Liver (tissue), 9 donors: ENCODE results near the gene BCKDHA. TPM values are rescaled to one million over a fixed set of nuclear protein-coding genes. Genes with fewer than 3 reads are reported as not detected.

ENCODE experiments used
- DNase-seq: peaks from one replicate; pipeline ENCODE4 v3.0.0-alpha.2; 2017; ENCODE audit warnings: low spot score
- H3K27ac ChIP-seq, 2 donors: one replicate each; pipeline ENCODE4 v1.7.0; 2013; ENCODE audit warnings: inconsistent platforms in 2 of 2, low read length in 2 of 2, control low read depth in 1 of 2, low read depth in 1 of 2, mild to moderate bottlenecking in 1 of 2
- H3K27me3 ChIP-seq, 4 donors: one replicate each; pipeline versions ENCODE4 v1.6.1 to v1.7.0; 2013; ENCODE audit warnings: low read length in 3 of 4, inconsistent platforms in 1 of 4, mild to moderate bottlenecking in 1 of 4, moderate library complexity in 1 of 4; ENCODE audit not compliant: control insufficient read depth in 4 of 4, insufficient read depth in 4 of 4
- H3K36me3 ChIP-seq, 4 donors: one replicate each; pipeline versions ENCODE4 v1.6.1 to v1.7.0; 2013; ENCODE audit warnings: low read length in 3 of 4, mild to moderate bottlenecking in 3 of 4, low read depth in 1 of 4, moderate library complexity in 1 of 4; ENCODE audit not compliant: control insufficient read depth in 4 of 4, insufficient read depth in 3 of 4
- H3K4me1 ChIP-seq, 4 donors: one replicate each; pipeline versions ENCODE4 v1.6.1 to v1.7.0; 2013; ENCODE audit warnings: low read length in 3 of 4, mild to moderate bottlenecking in 3 of 4, moderate library complexity in 1 of 4; ENCODE audit not compliant: control insufficient read depth in 4 of 4, insufficient read depth in 4 of 4
- H3K4me3 ChIP-seq, 3 donors: one replicate each; pipeline versions ENCODE4 v1.6.1 to v1.7.0; 2013; ENCODE audit warnings: low read length in 3 of 3, control low read depth in 1 of 3, low read depth in 1 of 3, mild to moderate bottlenecking in 1 of 3
- H3K9ac ChIP-seq, 2 donors: one replicate each; pipeline ENCODE4 v1.7.0; 2013; ENCODE audit warnings: low read length in 2 of 2, mild to moderate bottlenecking in 2 of 2, moderate library complexity in 2 of 2, control low read depth in 1 of 2, low read depth in 1 of 2
- H3K9me3 ChIP-seq, 4 donors: one replicate each; pipeline versions ENCODE4 v1.6.1 to v1.7.0; 2013; ENCODE audit warnings: low read length in 3 of 4; ENCODE audit not compliant: control insufficient read depth in 4 of 4
- EGR1 ChIP-seq, 2 donors: IDR thresholded peaks; 2 replicates each; pipeline ENCODE4 v1.6.1; 2016 to 2018; ENCODE audit warnings: antibody characterized with exemption in 2 of 2, low read depth in 2 of 2
- GABPA ChIP-seq, 2 donors: IDR thresholded peaks in 1 of 2; conservative IDR thresholded peaks in 1 of 2; 2 replicates each; pipeline ENCODE4 v1.6.1; 2016; ENCODE audit warnings: antibody characterized with exemption in 2 of 2, mild to moderate bottlenecking in 1 of 2, moderate library complexity in 1 of 2
- HNF4A ChIP-seq, 2 donors: conservative IDR thresholded peaks; 2 replicates each; pipeline ENCODE4 v1.6.1; 2016; ENCODE audit warnings: antibody characterized with exemption in 2 of 2, mild to moderate bottlenecking in 2 of 2
- JUND ChIP-seq, 2 donors: IDR thresholded peaks; 2 replicates each; pipeline ENCODE4 v1.6.1; 2016; ENCODE audit warnings: antibody characterized with exemption in 2 of 2
- MAX ChIP-seq: IDR thresholded peaks from 2 replicates; pipeline ENCODE4 v1.6.1; 2016; ENCODE audit warnings: antibody characterized with exemption
- RAD21 ChIP-seq, 2 donors: IDR thresholded peaks; 2 replicates each; pipeline ENCODE4 v1.6.1; 2016; ENCODE audit warnings: antibody characterized with exemption in 2 of 2, mild to moderate bottlenecking in 2 of 2
- SP1 ChIP-seq: IDR thresholded peaks from 2 replicates; pipeline ENCODE4 v1.6.1; 2018; ENCODE audit warnings: antibody characterized with exemption, mild to moderate bottlenecking
- YY1 ChIP-seq: IDR thresholded peaks from 2 replicates; pipeline ENCODE4 v1.6.1; 2016; ENCODE audit warnings: antibody characterized with exemption, mild to moderate bottlenecking
- WGBS: extraction: QIAGEN DNeasy Blood & Tissue Kit; methylation state at CpG from one replicate; pipeline ENCODE4 v1.1.7; 2013; 5-methylcytosine and 5-hydroxymethylcytosine counted together
- polyA plus RNA-seq, 2 donors: library from polyadenylated mRNA; stranded (reverse) in 1 of 2; unstranded in 1 of 2; fragments of 200-250 nt in 1 of 2; fragments of >200 nt in 1 of 2; fragmentation: Nextera tagmentation in 1 of 2; extraction: Ambion mirVana in 1 of 2; gene quantifications; one replicate each; pipeline versions ENCODE4 v1.2.1 to v1.2.3, GENCODE V29; 2013 to 2015
- total RNA-seq, 2 donors: library from RNA; depleted of rRNA; stranded (reverse); fragments of >200 nt; gene quantifications; one replicate each; pipeline ENCODE4 v1.2.3, GENCODE V29; 2014
- TF ChIP-seq, protein P1 (sequence below): IDR thresholded peaks from 2 replicates; pipeline ENCODE4 v1.6.1; 2016; ENCODE audit warnings: antibody characterized with exemption, mild to moderate bottlenecking
- TF ChIP-seq, protein P2 (sequence below): IDR thresholded peaks from 2 replicates; pipeline ENCODE4 v1.6.1; 2016; ENCODE audit warnings: antibody characterized with exemption
- TF ChIP-seq, protein P3 (sequence below): IDR thresholded peaks from 2 replicates; pipeline ENCODE4 v1.6.1; 2016; ENCODE audit warnings: antibody characterized with exemption
- TF ChIP-seq, protein P4 (sequence below): fragments of 150-350 bp; IDR thresholded peaks from 2 replicates; pipeline ENCODE4 v1.5.1; 2017; ENCODE audit warnings: improper control_type of control experiment, low read depth, low read length; ENCODE audit not compliant: missing input control
- donor health status: healthy.
- donor health status: healthy.
- donor health status: healthy.
- donor health status: healthy.
- donor health status: healthy.

The BCKDHA gene
- total and polyA plus RNA-seq, 4 donors, result 38.5 to 91.4 (median 63.7) TPM

GRCh38 chr19:41352609-41353465 is 44.8 kb upstream of the BCKDHA start:
- WGBS, result 2% methylated on average over 71 of the region's 71 CpGs
- Histone ChIP-seq H3K4me3 (peak overlapping the region; percentile 45 to 69 (median 61)), H3K4me1 (peaks cover 0 to 39% (median 19%) of the 10 kb centered on the region in 4 donors), H3K9ac (peak overlapping the region; percentile 46 to 53), H3K36me3 (no peaks in the 10 kb centered on the region), H3K9me3 (no peaks in the 10 kb centered on the region), H3K27ac (peak overlapping the region; percentile 71 to 73), H3K27me3 (no peaks in the 10 kb centered on the region)
- TF ChIP-seq YY1 (no peak), JUND (IDR thresholded peaks at IDR 0.05) (no peak), SP1 (no peak), RAD21 (IDR thresholded peaks at IDR 0.05) (no peak), MAX (no peak), GABPA (IDR thresholded peaks at IDR 0.05 in 1 of 2, conservative IDR thresholded peaks at IDR 0.05 in 1 of 2) (no peak), EGR1 (IDR thresholded peaks at IDR 0.05; ENCODE audit: low read depth in 2 of 2) (no peak), HNF4A (conservative IDR thresholded peaks at IDR 0.05) (no peak)
- TF ChIP-seq, protein P1, sequence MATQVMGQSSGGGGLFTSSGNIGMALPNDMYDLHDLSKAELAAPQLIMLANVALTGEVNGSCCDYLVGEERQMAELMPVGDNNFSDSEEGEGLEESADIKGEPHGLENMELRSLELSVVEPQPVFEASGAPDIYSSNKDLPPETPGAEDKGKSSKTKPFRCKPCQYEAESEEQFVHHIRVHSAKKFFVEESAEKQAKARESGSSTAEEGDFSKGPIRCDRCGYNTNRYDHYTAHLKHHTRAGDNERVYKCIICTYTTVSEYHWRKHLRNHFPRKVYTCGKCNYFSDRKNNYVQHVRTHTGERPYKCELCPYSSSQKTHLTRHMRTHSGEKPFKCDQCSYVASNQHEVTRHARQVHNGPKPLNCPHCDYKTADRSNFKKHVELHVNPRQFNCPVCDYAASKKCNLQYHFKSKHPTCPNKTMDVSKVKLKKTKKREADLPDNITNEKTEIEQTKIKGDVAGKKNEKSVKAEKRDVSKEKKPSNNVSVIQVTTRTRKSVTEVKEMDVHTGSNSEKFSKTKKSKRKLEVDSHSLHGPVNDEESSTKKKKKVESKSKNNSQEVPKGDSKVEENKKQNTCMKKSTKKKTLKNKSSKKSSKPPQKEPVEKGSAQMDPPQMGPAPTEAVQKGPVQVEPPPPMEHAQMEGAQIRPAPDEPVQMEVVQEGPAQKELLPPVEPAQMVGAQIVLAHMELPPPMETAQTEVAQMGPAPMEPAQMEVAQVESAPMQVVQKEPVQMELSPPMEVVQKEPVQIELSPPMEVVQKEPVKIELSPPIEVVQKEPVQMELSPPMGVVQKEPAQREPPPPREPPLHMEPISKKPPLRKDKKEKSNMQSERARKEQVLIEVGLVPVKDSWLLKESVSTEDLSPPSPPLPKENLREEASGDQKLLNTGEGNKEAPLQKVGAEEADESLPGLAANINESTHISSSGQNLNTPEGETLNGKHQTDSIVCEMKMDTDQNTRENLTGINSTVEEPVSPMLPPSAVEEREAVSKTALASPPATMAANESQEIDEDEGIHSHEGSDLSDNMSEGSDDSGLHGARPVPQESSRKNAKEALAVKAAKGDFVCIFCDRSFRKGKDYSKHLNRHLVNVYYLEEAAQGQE, result no peak
- TF ChIP-seq, protein P2, sequence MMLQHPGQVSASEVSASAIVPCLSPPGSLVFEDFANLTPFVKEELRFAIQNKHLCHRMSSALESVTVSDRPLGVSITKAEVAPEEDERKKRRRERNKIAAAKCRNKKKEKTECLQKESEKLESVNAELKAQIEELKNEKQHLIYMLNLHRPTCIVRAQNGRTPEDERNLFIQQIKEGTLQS, result no peak
- TF ChIP-seq, protein P3, sequence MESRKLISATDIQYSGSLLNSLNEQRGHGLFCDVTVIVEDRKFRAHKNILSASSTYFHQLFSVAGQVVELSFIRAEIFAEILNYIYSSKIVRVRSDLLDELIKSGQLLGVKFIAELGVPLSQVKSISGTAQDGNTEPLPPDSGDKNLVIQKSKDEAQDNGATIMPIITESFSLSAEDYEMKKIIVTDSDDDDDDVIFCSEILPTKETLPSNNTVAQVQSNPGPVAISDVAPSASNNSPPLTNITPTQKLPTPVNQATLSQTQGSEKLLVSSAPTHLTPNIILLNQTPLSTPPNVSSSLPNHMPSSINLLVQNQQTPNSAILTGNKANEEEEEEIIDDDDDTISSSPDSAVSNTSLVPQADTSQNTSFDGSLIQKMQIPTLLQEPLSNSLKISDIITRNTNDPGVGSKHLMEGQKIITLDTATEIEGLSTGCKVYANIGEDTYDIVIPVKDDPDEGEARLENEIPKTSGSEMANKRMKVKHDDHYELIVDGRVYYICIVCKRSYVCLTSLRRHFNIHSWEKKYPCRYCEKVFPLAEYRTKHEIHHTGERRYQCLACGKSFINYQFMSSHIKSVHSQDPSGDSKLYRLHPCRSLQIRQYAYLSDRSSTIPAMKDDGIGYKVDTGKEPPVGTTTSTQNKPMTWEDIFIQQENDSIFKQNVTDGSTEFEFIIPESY, result no peak
- DNase-seq, result peak; percentile 66

DNA sequence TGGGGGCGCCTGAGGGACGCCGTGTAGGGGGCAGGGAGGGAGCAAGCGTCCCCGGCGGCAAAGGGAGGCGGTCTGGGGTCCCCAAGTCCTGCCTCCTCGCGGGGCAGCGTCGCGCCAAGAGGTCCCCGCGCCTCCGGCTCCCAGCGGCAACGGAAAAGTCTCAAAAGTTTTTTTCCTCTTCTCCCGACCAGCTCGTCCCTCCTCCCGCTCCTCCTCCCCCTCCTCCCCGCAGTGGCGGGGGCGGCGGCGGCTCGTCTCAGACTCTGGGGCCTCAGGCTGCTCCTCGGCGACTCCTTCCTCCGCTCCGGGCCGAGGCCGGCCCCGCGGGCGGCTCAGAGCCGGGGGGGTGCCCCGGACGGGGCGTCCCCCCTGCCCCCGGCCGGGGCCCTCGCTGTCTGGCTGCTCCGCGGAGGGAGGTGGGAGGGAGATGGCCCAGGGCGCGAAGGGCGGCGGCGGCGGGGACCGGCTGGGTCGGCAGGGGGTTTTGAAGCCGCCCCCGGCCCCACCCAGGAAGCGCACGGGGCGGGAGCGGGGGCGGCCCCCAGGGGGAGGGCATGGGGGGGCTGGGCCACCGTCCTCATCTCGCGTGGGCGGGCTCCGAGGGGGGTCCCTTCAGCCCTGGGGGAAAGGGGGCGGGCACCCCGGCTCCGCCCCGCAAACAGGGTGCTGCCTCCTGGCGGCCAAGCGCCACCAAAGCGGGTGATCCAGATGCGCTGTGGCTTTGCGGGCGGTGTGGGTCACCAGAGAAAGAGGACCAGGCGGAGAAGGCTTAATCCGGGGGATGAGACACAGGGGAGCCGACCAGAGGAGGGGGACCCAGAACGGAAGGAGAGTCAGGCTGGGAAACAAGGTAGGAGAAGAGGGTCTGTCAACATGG is 43.9 kb upstream of the BCKDHA start, which contains the start of gene TGFB1:
Gene TGFB1, minus strand, starts transcription at position 457 of the 877 bp plus-strand sequence. CDS start 878 bp downstream, outside the sequence.
- H3K27ac ChIP-seq, result peak within 1 kb of the TSS; percentile 71 to 73
- peaks cover 0 to 39% (median 20%) of the 10 kb centered on the region in 4 donors for H3K4me1 ChIP-seq
- H3K4me3 ChIP-seq, result peak within 1 kb of the TSS; percentile 45 to 69 (median 61)
- TF ChIP-seq RAD21 (IDR thresholded peaks at IDR 0.05) (peak; percentile 52 to 72), GABPA (IDR thresholded peaks at IDR 0.05 in 1 of 2, conservative IDR thresholded peaks at IDR 0.05 in 1 of 2) (no peak), EGR1 (IDR thresholded peaks at IDR 0.05; ENCODE audit: low read depth in 2 of 2) (no peak), HNF4A (conservative IDR thresholded peaks at IDR 0.05) (no peak)
- TF ChIP-seq, protein P4, sequence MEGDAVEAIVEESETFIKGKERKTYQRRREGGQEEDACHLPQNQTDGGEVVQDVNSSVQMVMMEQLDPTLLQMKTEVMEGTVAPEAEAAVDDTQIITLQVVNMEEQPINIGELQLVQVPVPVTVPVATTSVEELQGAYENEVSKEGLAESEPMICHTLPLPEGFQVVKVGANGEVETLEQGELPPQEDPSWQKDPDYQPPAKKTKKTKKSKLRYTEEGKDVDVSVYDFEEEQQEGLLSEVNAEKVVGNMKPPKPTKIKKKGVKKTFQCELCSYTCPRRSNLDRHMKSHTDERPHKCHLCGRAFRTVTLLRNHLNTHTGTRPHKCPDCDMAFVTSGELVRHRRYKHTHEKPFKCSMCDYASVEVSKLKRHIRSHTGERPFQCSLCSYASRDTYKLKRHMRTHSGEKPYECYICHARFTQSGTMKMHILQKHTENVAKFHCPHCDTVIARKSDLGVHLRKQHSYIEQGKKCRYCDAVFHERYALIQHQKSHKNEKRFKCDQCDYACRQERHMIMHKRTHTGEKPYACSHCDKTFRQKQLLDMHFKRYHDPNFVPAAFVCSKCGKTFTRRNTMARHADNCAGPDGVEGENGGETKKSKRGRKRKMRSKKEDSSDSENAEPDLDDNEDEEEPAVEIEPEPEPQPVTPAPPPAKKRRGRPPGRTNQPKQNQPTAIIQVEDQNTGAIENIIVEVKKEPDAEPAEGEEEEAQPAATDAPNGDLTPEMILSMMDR, result peak; percentile 75
- peak; percentile 76 for DNase-seq
- H3K36me3 ChIP-seq, result no peaks in the 10 kb centered on the region
- H3K27me3 ChIP-seq, result no peaks in the 10 kb centered on the region
- 2% methylated on average over 78 of the region's 78 CpGs for WGBS
- H3K9ac ChIP-seq, result peak within 1 kb of the TSS; percentile 20 to 46
- no peaks in the 10 kb centered on the region for H3K9me3 ChIP-seq
